GM19193 (cell line): ENCODE data around the gene MAP7.

ENCODE experiments used
- POLR2A ChIP-seq: IDR thresholded peaks from 4 replicates; pipeline ENCODE4 v1.6.1; 2011; ENCODE audit not compliant: insufficient read depth, insufficient read length; ENCODE audit errors: extremely low read depth

Gene MAP7

DNA sequence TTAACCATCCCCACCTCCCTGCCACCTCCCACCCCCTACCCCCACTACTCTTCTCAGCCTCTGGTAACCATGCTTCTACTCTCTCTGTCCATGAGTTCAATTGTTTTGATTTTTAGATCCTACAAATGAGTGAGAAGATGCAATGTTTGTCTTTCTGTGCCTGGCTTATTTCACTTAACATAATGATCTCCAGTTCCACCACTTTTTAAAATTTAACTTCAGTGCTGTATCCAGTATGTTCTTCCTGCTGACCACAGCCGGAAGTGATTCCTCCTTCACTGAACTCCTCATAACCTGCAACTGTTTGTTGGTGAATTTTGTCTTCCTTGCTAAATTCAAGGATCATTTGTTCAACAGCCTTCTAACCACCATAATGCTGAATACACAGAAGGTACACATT is 3.9 kb downstream of the MAP7 start:
- TF ChIP-seq POLR2A = no peak

GRCh38 chr6:136544326-136544725 is 5.9 kb downstream of the MAP7 start:
- TF ChIP-seq POLR2A = no peak

DNA sequence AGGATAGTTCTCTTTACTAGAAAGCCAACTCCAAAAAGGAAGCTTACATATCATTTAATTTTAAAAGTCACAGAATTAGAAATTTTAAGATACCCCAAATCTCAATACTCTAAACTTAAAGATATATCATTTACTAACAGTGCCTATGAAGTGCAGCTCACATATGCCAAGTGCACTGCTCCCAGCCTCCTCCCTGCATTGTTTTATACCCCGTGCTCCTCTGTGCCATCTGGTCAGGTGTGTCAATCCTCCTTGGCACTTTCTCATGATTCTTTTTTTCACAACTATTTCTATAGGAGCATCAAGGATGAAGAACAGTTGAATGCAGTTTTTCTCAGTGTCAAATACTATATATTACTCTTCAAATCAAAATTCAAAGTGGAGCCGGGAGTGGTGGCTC is 8.8 kb downstream of the MAP7 start:
- no peak for TF ChIP-seq POLR2A

GRCh38 chr6:136539967-136540652 is 10.1 kb downstream of the MAP7 start:
- no peak for TF ChIP-seq POLR2A

DNA sequence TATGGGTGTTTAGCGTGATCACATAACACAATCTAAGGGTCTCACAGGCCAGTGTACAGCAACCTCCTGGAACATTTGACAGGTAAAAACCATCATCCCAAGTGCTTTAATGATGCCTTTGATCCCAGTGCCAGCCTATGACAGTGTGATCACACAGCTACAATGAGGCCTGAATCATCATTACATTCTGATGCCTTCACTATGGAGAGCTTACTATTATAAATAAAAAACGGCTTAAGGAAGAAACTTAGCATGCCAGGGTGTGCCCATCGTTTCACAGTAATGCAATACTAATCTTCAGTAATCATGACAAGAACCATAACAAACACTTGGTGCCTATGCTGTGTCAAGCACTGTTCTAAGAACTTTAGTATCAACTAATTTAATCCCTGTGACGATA is 11.4 kb downstream of the MAP7 start:
- TF ChIP-seq POLR2A = no peak

- TF ChIP-seq POLR2A = no peak
These were observed 14.2 kb downstream of the MAP7 start for GRCh38 chr6:136535880-136536650.

DNA sequence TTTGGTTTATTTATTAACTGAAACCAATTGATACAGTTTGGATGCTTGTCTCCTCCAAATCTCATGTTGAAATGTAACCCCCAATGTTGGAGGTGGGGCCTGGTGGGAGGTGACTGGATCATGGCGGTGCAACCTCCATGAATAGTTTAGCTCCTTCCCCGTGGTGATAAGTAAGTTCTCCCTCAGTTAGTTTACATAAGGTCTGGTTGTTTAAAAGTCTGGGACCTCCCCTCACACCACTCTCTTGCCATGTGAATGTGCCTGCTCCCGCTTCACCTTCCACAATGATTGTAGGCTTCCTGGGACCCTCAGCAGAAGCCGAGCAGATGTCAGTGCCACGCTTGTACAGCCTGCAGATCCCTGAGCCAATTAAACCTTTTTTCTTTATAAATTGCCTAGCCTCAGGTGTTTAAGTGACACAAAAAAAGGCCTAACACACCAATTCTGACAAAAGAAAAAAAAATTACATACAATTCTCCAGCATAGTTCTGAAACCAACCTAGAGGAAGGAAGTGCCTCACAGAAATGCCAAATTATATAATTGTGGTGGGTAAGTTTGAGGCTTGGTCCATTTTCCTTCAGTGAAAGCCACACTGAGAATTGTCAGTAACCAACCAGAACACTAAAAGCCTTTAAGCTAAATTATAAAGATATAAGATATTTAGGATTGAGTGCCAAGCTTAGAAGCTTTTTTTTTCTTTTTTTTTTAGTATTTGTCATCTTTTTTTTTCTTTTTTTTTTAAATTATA is 15.0 kb downstream of the MAP7 start:
- TF ChIP-seq POLR2A = no peak

DNA sequence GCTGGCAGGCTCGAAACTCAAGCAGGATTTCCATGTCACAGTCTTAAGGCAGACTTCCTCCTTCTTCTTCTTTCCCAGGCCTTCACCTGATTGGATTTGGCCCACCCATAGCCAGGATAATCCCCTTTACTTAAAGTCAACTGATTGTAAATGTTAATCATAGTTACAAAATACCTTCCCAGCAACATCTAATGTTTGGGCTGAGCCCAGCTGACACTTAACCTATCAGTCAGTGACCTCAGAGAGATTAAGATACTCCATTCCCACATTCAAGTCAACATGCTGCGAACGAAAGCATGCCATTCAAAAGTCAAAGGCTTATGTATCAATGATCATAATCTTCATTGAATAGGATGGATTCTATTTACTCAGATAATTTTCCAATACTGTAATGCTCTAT is 16.0 kb downstream of the MAP7 start:
- TF ChIP-seq POLR2A = no peak

- no peak for TF ChIP-seq POLR2A
These were observed 16.7 kb downstream of the MAP7 start for GRCh38 chr6:136533487-136533886.

DNA sequence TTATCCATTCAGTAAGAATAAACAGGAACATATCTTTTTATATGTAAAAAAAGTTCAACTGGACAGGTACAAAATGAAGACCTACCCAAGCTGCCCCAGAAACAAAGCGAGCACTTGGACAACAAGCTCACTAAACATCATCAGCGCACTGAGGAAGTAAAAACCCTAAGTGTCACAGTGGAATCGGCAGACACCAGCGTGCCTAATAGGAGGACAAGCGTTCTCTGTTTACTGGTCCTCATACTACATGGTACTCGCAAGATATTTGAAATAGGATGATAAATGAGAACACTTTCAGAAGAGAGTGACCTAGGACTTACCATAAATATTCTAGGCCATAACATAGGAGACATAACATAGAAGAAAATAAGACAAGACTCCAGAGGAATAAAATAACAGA is 18.2 kb downstream of the MAP7 start:
- no peak for TF ChIP-seq POLR2A

DNA sequence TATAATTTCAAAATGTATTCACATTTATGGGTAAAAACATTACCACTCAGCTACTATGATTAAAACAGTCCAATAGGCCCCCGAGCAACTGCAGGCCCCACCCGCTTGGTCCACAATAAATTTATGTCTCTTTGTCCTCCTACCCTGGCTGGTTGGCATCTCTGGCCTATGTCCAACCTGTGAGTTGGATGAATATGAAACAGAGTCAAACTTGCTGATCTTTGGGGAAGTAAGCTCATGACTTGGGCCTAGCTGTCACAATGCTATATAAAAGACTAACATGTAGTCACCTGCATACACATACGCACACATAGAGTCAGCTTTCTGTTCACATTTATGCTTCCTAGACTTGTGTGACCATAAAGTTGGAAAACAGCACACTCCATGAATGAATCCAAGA is 20.5 kb downstream of the MAP7 start:
- no peak for TF ChIP-seq POLR2A

DNA sequence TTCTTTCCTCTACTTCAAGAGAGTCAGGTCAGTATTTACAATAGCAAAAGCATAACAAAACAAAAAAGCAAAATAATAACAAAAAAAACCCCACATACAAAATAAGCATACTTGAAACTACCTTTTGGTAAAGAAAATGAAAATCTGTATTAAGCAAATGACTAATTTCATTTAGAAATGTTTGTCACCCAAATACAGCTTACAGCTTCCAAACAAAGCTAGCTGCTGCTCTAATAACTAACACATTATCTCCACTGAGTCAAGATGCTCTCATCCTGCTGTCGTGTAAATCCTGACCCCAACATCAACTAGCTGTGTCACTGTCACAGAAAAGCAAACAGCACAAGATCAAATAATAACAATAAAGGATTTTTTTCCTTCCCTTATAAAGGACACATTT is 21.7 kb downstream of the MAP7 start:
- no peak for TF ChIP-seq POLR2A

- TF ChIP-seq POLR2A = no peak
These were observed 22.4 kb downstream of the MAP7 start for GRCh38 chr6:136527831-136528230.

- no peak for TF ChIP-seq POLR2A
These were observed 23.3 kb downstream of the MAP7 start for GRCh38 chr6:136526937-136527336.

GRCh38 chr6:136526196-136526930 is 23.9 kb downstream of the MAP7 start:
- TF ChIP-seq POLR2A = no peak
